Uterus (tissue), 2 donors: Measurements from ENCODE around the gene FAM222B.
"Not testable (repeated sequence)": the region's sequence is repeated elsewhere in the genome, so short reads cannot be mapped to it uniquely, and the experiment has no call there.

Experiments
- CTCF ChIP-seq, 4 experiments: fragments of 200-600 bp in 2 of 4; fragments of 450-650 bp in 2 of 4; sonication (generic) in 2 of 4; IDR thresholded peaks; one replicate each; pipeline ENCODE4 v1.5.1; 2016 to 2019; ENCODE audit warnings: antibody characterized with exemption in 4 of 4, mild to moderate bottlenecking in 2 of 4, moderate library complexity in 1 of 4
- POLR2A ChIP-seq, 2 donors: fragments of 450-650 bp; IDR thresholded peaks; one replicate each; pipeline ENCODE4 v1.6.1; 2016; ENCODE audit warnings: antibody characterized with exemption in 2 of 2, mild to moderate bottlenecking in 1 of 2, moderate library complexity in 1 of 2

GRCh38 chr17:28779601-28780000 lies 63.0 kb downstream of the FAM222B start:
- not testable (repeated sequence) for TF ChIP-seq CTCF, POLR2A (IDR thresholded peaks at IDR 0.05)
